Measurements from ENCODE around the gene MGAT4B. TPM values are rescaled to one million over a fixed set of nuclear protein-coding genes. Genes with fewer than 3 reads are reported as not detected.

Gene MGAT4B
- total and polyA plus RNA-seq, 2 donors (not counting 1 experiment from before 2014, with no cell fraction given), result 157 to 172 TPM

GRCh38 chr5:179773686-179774040, 33.0 kb downstream of the MGAT4B start:
- H3K27me3 ChIP-seq (ENCODE audit: control insufficient read depth, insufficient read depth, low read length), result no peaks in the 10 kb centered on the region
- H3K9ac ChIP-seq (ENCODE audit: insufficient read depth, low read length), result no peak overlapping the region
- no peak overlapping the region for H3K4me2 ChIP-seq (ENCODE audit: extremely low read depth, insufficient read depth, low read length)
- no peak overlapping the region for H3K27ac ChIP-seq (ENCODE audit: insufficient read depth, low read length)
- no peak overlapping the region for H2AFZ ChIP-seq (ENCODE audit: low read length)
- peaks cover 18% of the 10 kb centered on the region for H3K36me3 ChIP-seq (ENCODE audit: control insufficient read depth, insufficient read depth, low read length)
- no peak for DNase-seq (ENCODE audit: low read depth in 2 of 2)
- TF ChIP-seq EZH2 (IDR thresholded peaks at IDR 0.05; ENCODE audit: low read length, missing control alignments) (no peak), CTCF (conservative IDR thresholded peaks at IDR 0.05 in 1 of 2, IDR thresholded peaks at IDR 0.05 in 1 of 2; ENCODE audit: low read depth in 1 of 2, low read length in 2 of 2) (no peak)
- H3K4me3 ChIP-seq (replicated peaks in 1 of 4; ENCODE audit: control extremely low read depth in 1 of 4, insufficient read depth in 1 of 4, low read depth in 3 of 4, low read length in 4 of 4), result no peak overlapping the region
- peaks cover 3% of the 10 kb centered on the region for H3K79me2 ChIP-seq (ENCODE audit: control insufficient read depth, insufficient read depth, low read length)
- H3K9me3 ChIP-seq (ENCODE audit: control insufficient read depth, insufficient read depth, low read depth, low read length), result no peaks in the 10 kb centered on the region
- H4K20me1 ChIP-seq (ENCODE audit: control insufficient read depth, extremely low read depth, insufficient read depth, low read length), result no peaks in the 10 kb centered on the region
- no peaks in the 10 kb centered on the region for H3K4me1 ChIP-seq (ENCODE audit: control insufficient read depth, extremely low read depth, insufficient read depth, low read length)

GRCh38 chr5:179772351-179772750, 34.3 kb downstream of the MGAT4B start:
- peaks cover 18% of the 10 kb centered on the region for H3K36me3 ChIP-seq (ENCODE audit: control insufficient read depth, insufficient read depth, low read length)
- H3K27me3 ChIP-seq (ENCODE audit: control insufficient read depth, insufficient read depth, low read length), result no peaks in the 10 kb centered on the region
- H4K20me1 ChIP-seq (ENCODE audit: control insufficient read depth, extremely low read depth, insufficient read depth, low read length), result no peaks in the 10 kb centered on the region
- TF ChIP-seq EZH2 (IDR thresholded peaks at IDR 0.05; ENCODE audit: low read length, missing control alignments), result no peak
- no peak for TF ChIP-seq CTCF (conservative IDR thresholded peaks at IDR 0.05 in 1 of 2, IDR thresholded peaks at IDR 0.05 in 1 of 2; ENCODE audit: low read depth in 1 of 2, low read length in 2 of 2)
- no peak overlapping the region for H3K27ac ChIP-seq (ENCODE audit: insufficient read depth, low read length)
- peaks cover 8% of the 10 kb centered on the region for H3K79me2 ChIP-seq (ENCODE audit: control insufficient read depth, insufficient read depth, low read length)
- H3K4me1 ChIP-seq (ENCODE audit: control insufficient read depth, extremely low read depth, insufficient read depth, low read length), result no peaks in the 10 kb centered on the region
- H3K9me3 ChIP-seq (ENCODE audit: control insufficient read depth, insufficient read depth, low read depth, low read length), result no peaks in the 10 kb centered on the region
- H3K4me3 ChIP-seq (replicated peaks in 1 of 4; ENCODE audit: control extremely low read depth in 1 of 4, insufficient read depth in 1 of 4, low read depth in 3 of 4, low read length in 4 of 4), result no peak overlapping the region
- DNase-seq (ENCODE audit: low read depth in 2 of 2), result no peak
- no peak overlapping the region for H3K4me2 ChIP-seq (ENCODE audit: extremely low read depth, insufficient read depth, low read length)
- no peak overlapping the region for H2AFZ ChIP-seq (ENCODE audit: low read length)
- no peak overlapping the region for H3K9ac ChIP-seq (ENCODE audit: insufficient read depth, low read length)

DNA sequence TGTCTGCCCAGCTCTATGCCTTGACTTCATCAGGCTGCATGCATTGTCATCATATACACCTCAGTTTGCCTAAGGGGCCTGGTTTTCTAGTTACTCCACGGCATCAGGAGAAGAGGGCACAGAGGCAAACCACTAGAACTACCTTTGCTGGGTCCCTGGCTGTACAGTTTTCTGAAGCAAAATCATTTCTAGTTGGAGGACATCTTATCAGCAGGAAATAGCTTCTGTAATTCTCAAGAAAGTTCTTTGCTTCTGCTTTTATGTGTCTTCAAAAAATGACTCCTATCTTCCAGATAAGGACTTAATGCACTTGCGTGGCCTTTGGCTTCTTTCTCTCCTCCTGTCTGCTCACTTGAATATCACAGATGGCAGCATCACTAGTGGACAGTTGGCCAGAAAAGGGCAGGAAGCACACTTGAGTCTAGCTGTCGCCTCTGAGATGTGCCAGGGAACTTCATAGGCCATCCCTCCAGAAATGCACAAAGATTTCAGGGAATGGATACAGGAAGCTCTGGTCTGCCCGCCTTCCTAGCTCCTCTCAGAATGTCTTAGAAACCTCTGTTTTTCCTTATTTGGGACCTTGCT, 35.3 kb downstream of the MGAT4B start:
- no peak overlapping the region for H3K9ac ChIP-seq (ENCODE audit: insufficient read depth, low read length)

More for the DNA sequence above, 35.3 kb downstream of the MGAT4B start:
- Histone ChIP-seq H3K4me2 (ENCODE audit: extremely low read depth, insufficient read depth, low read length) (no peak overlapping the region), H3K4me1 (ENCODE audit: control insufficient read depth, extremely low read depth, insufficient read depth, low read length) (peaks cover 3% of the 10 kb centered on the region), H2AFZ (ENCODE audit: low read length) (no peak overlapping the region), H3K36me3 (ENCODE audit: control insufficient read depth, insufficient read depth, low read length) (peaks cover 20% of the 10 kb centered on the region), H3K27me3 (ENCODE audit: control insufficient read depth, insufficient read depth, low read length) (no peaks in the 10 kb centered on the region), H3K27ac (ENCODE audit: insufficient read depth, low read length) (no peak overlapping the region), H3K4me3 (replicated peaks in 1 of 4; ENCODE audit: control extremely low read depth in 1 of 4, insufficient read depth in 1 of 4, low read depth in 3 of 4, low read length in 4 of 4) (no peak overlapping the region), H3K79me2 (ENCODE audit: control insufficient read depth, insufficient read depth, low read length) (peaks cover 17% of the 10 kb centered on the region), H4K20me1 (ENCODE audit: control insufficient read depth, extremely low read depth, insufficient read depth, low read length) (no peaks in the 10 kb centered on the region), H3K9me3 (ENCODE audit: control insufficient read depth, insufficient read depth, low read depth, low read length) (no peaks in the 10 kb centered on the region)
- TF ChIP-seq CTCF (conservative IDR thresholded peaks at IDR 0.05 in 1 of 2, IDR thresholded peaks at IDR 0.05 in 1 of 2; ENCODE audit: low read depth in 1 of 2, low read length in 2 of 2), result no peak
- no peak for TF ChIP-seq EZH2 (IDR thresholded peaks at IDR 0.05; ENCODE audit: low read length, missing control alignments)
- DNase-seq (ENCODE audit: low read depth in 2 of 2), result no peak

Measured in fibroblast of lung (primary cell).